ENCODE results near the gene TJP2.
"Not testable (repeated sequence)": the region's sequence is repeated elsewhere in the genome, so short reads cannot be mapped to it uniquely, and the experiment has no call there.

Gene TJP2

GRCh38 chr9:69297300-69297980 lies 123.4 kb downstream of the TJP2 start:
- DNase-seq, result no peak

- no peak for DNase-seq
Measured at GRCh38 chr9:69299315-69299714, 125.2 kb downstream of the TJP2 start.

- no peak for DNase-seq
Measured at GRCh38 chr9:69299826-69300225, 125.7 kb downstream of the TJP2 start.

- no peak for DNase-seq
Measured at GRCh38 chr9:69303331-69303730, 129.3 kb downstream of the TJP2 start.

DNA sequence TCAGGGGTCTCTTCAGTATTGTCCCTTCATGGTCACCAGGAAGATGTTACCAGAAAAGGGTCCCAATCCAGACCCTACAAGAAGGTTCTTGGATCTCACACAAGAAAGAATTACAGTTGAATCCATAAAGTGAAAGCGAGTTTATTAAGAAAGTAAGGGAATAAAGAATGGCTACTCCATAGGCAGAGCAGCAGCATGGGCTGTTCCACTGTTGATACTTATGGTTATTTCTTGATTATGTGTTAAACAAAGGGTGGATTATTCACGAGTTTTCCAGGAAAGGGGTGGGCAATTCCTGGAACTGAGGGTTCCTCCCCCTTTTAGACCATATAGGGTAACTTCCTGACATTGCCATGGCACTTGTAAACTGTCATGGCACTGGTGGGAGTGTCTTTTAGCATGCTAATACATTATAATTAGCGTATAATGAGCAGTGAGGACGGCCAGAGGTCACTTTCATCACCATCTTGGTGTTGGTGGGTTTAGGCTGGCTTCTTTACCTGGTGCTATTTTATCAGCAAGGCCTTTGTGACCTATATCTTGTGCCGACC lies 132.9 kb downstream of the TJP2 start:
- not testable (repeated sequence) for DNase-seq

DNA sequence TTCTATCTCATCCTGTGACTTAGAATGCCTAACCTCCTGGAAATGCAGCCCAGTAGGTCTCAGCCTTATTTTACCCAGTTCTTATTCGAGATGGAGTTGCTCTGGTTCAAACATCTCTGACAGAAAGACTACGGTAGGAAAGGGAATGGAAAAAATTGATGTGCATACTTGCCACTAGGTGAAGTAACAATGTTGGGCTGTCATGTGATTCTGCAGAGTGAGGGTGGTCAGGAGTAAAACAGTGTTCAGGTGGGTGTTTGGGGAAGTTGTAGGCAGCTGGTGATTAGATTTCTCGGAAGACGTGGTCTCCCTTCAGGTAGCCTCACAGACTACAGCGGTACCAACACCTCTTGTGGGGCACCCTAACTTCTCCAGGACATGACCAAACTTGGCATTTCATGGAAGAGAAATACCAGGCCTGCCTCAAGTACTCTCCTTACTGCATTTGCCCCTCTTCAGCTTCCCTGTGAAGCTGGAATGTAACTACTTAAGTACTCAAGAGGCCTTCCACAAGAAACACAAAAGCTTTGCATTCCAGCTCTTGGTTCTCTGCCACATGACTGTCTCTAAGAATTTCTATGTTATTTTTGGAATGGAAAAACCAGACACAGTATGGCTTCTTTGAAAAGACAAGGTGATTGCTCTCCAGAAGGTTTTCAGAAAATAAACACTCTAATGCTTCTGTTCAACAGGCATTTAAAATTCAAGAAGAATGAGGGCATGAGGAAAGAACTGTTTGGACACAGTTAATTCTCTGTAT lies 133.5 kb downstream of the TJP2 start:
- no peak for DNase-seq

- no peak for DNase-seq
Measured at GRCh38 chr9:69308206-69308931, 134.3 kb downstream of the TJP2 start.

GRCh38 chr9:69313175-69313574 lies 139.1 kb downstream of the TJP2 start:
- no peak for DNase-seq

GRCh38 chr9:69314547-69314946 lies 140.5 kb downstream of the TJP2 start:
- no peak for DNase-seq

- no peak for DNase-seq
Measured at GRCh38 chr9:69317081-69317480, 143.0 kb downstream of the TJP2 start.

- DNase-seq, result no peak
Measured at GRCh38 chr9:69317894-69318293, 143.8 kb downstream of the TJP2 start.

DNA sequence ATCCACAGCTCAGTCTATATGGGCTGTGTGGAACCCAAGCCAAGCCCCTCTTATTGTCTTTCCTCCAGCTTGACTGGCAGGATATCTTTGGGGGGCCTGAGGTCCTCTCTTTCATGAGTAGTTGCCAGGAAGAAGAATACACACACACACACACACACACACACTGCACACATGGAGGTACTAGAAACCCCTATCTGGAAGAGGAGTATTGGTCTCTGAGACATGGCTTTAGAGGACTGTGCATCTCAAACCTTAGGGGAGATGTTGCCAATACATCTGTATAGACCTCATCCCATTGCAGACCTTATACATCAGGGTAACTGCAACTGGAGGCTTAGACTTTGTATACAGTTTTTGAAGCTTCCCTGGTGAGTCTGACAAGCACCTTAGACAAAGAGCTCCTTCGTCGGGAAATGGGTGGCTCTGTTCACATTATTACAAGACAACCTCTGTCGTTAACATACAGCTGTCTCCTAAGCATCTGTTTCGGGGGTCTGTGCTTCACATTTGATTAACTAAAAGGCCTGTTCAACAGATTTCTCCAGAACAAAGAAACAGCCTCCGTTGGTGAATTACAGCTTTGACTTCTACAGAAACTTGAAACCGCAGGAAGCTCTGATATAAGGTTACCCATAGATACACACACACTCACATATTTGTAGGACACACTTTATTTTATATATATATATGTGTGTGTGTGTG lies 145.4 kb downstream of the TJP2 start:
- no peak for DNase-seq

- no peak for DNase-seq
Measured at GRCh38 chr9:69322256-69322655, 148.2 kb downstream of the TJP2 start.

- no peak for DNase-seq
Measured at GRCh38 chr9:69323861-69324260, 149.8 kb downstream of the TJP2 start.
